Endodermal cell (in vitro differentiated cells): ENCODE measurements around the gene IFNL3. TPM values are rescaled to one million over a fixed set of nuclear protein-coding genes. Genes with fewer than 3 reads are reported as not detected.

Experiments
- DNase-seq: peaks from one replicate; pipeline ENCODE4 v3.0.0-alpha.2; 2017
- H3K27ac ChIP-seq: 2 replicates; pipeline ENCODE4 v1.5.1; 2013; ENCODE audit warnings: mild to moderate bottlenecking, low read depth, low read length, moderate library complexity
- H3K27me3 ChIP-seq: 2 replicates; pipeline ENCODE4 v1.6.1; 2013; ENCODE audit warnings: mild to moderate bottlenecking, low read length, moderate library complexity; ENCODE audit not compliant: insufficient read depth, control insufficient read depth, poor library complexity, severe bottlenecking
- H3K36me3 ChIP-seq: 2 replicates; pipeline ENCODE4 v1.7.0; 2013; ENCODE audit warnings: mild to moderate bottlenecking, low read length, moderate library complexity; ENCODE audit not compliant: control insufficient read depth, insufficient read depth
- H3K4me1 ChIP-seq: one replicate; pipeline ENCODE4 v1.7.0; 2013; ENCODE audit warnings: low read length; ENCODE audit not compliant: control insufficient read depth, insufficient read depth
- H3K4me3 ChIP-seq: 2 replicates; pipeline ENCODE4 v1.5.1; 2013; ENCODE audit warnings: mild to moderate bottlenecking, low read length, moderate library complexity
- H3K9ac ChIP-seq: 2 replicates; pipeline ENCODE4 v1.6.1; 2013; ENCODE audit warnings: mild to moderate bottlenecking, low read length, moderate library complexity; ENCODE audit not compliant: poor library complexity, severe bottlenecking; ENCODE audit errors: extremely low read depth
- H3K9me3 ChIP-seq: 2 replicates; pipeline ENCODE4 v1.6.1; 2013; ENCODE audit warnings: mild to moderate bottlenecking, low read length, moderate library complexity; ENCODE audit not compliant: control insufficient read depth
- H3K27ac Mint-ChIP-seq: 2 replicates; pipeline ENCODE4 v1.8.0; 2020; ENCODE audit warnings: mixed read lengths
- H3K27me3 Mint-ChIP-seq: 2 replicates; pipeline ENCODE4 v1.8.0; 2021; ENCODE audit warnings: mild to moderate bottlenecking, mixed read lengths; ENCODE audit not compliant: insufficient read depth
- H3K36me3 Mint-ChIP-seq: 2 replicates; pipeline ENCODE4 v1.8.0; 2020; ENCODE audit warnings: low read depth, mixed read lengths
- H3K4me1 Mint-ChIP-seq: 2 replicates; pipeline ENCODE4 v1.8.0; 2020; ENCODE audit warnings: mixed read lengths
- H3K4me3 Mint-ChIP-seq: 2 replicates; pipeline ENCODE4 v1.8.0; 2020; ENCODE audit warnings: mild to moderate bottlenecking, moderate library complexity, mixed read lengths
- H3K9me3 Mint-ChIP-seq: 2 replicates; pipeline ENCODE4 v1.8.0; 2020; ENCODE audit warnings: mild to moderate bottlenecking, mixed read lengths
- WGBS, 2 experiments: methylation state at CpG; one replicate each; pipeline versions ENCODE4 v1.1.5 to v1.1.7; 2013; ENCODE audit warnings: missing lambda C conversion rate in 2 of 2, mixed read lengths in 1 of 2; ENCODE audit not compliant: insufficient coverage in 1 of 2, insufficient read length in 1 of 2; 5-methylcytosine and 5-hydroxymethylcytosine counted together
- total RNA-seq, 2 donors: library from RNA; stranded (reverse); fragmentation: NEBNext Ultra II Directional in 1 of 2; extraction: Animal tissue kit (Norgen Biotek cat#: 25700) in 1 of 2; gene quantifications; 2 replicates in 1 of 2; 3 replicates in 1 of 2; pipeline ENCODE4 v1.2.1, GENCODE V29; 2021
- TF ChIP-seq, protein P1 (sequence below): fragments of 200-600 bp; sonication (generic); conservative IDR thresholded peaks from 2 replicates; pipeline ENCODE4 v1.5.0; 2021; ENCODE audit warnings: antibody characterized with exemption, mild to moderate bottlenecking

The IFNL3 gene
- total RNA-seq, 2 donors from 2014 or later = not detected

DNA sequence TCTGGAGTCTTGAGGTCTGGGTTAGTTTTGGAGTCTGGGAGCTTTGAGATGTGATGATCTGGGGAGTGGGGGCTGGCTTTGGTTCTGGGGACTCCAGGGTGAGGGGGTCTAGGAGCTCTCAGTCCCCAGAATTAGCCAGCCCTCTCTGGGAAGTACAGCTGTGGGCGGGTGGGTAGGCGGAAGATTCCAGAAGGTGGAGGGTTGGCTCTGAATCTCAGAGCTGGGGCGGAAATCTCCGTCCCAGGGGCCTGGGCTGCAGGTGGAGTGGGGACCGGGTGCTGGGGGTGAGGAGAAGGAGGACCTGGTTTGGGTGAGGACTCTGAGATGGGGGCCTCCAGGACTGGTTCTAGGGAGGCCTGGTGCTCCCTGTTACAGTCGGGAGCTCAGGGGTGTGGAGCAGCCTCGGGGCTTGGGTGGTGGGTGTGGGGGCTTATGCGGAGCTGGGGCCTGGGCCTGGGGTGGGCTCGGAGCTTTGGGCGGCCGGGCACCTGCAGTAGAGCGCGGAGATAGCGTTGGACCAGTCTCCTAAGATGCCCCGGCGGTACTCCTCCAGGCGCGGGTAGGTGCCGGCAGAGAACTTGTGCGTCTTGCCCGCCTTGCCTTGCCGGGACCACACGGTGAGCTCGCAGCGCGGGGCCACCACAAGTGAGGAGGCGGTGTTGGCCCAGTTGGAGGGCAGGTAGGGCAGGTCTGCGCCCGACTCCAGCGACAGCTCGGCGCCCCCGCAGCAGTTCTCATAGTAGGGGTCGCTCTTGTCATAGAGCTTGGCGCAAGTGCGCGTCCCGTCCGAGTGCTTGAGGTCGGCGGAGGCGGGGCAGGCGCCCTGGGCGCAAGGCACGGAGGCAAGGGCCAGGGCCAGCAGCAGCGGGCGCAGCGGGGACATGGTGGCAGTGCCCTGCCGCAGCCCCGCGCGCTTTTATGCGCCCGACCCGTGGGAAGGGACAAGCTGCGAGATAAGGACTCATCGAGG, 41.1 kb downstream of the IFNL3 start, which contains the start of gene SYCN:
TSS of gene SYCN (minus strand) at position 892 of the 970 bp plus-strand sequence. CDS start at position 883, 9 bp downstream.
- H3K4me3 ChIP-seq = no peak within 1 kb of the TSS
- no peak within 1 kb of the TSS for H3K9ac ChIP-seq
- no peaks in the 10 kb centered on the region for H3K36me3 ChIP-seq
- H3K27me3 ChIP-seq = peaks cover 33% of the 10 kb centered on the region
- no peaks in the 10 kb centered on the region for H3K4me1 ChIP-seq
- no peaks in the 10 kb centered on the region for H3K36me3 Mint-ChIP-seq
- H3K27ac ChIP-seq = no peak within 1 kb of the TSS
- H3K4me1 Mint-ChIP-seq = no peaks in the 10 kb centered on the region
- TF ChIP-seq, protein P1, sequence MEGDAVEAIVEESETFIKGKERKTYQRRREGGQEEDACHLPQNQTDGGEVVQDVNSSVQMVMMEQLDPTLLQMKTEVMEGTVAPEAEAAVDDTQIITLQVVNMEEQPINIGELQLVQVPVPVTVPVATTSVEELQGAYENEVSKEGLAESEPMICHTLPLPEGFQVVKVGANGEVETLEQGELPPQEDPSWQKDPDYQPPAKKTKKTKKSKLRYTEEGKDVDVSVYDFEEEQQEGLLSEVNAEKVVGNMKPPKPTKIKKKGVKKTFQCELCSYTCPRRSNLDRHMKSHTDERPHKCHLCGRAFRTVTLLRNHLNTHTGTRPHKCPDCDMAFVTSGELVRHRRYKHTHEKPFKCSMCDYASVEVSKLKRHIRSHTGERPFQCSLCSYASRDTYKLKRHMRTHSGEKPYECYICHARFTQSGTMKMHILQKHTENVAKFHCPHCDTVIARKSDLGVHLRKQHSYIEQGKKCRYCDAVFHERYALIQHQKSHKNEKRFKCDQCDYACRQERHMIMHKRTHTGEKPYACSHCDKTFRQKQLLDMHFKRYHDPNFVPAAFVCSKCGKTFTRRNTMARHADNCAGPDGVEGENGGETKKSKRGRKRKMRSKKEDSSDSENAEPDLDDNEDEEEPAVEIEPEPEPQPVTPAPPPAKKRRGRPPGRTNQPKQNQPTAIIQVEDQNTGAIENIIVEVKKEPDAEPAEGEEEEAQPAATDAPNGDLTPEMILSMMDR = no peak
- no peaks in the 10 kb centered on the region for H3K9me3 Mint-ChIP-seq
- DNase-seq = peak; percentile 62
- no peak within 1 kb of the TSS for H3K4me3 Mint-ChIP-seq
- H3K27ac Mint-ChIP-seq = no peak within 1 kb of the TSS
- H3K9me3 ChIP-seq = no peaks in the 10 kb centered on the region
- 51 to 66% methylated on average over 25 to 57 of the region's 57 CpGs for WGBS, 2 experiments
- peaks cover 71% of the 10 kb centered on the region for H3K27me3 Mint-ChIP-seq

DNA sequence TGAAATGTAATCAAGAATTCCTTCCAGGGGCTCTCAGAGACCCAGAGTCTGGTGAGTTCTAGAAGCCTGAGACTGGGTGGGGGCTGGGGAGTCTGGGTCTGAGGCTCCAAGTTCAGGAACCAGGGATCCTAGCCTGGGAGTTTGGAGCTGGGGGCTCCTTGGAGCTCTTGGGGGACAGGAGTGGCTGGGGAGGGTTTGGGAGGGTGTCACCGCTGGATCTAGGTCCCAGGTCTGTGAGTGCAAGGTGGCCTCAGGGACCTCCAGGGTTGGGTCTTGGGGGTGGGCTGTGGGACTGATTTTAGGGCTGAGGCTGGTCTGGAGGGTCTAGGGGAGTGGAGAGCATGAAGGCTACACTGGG, 41.8 kb downstream of the IFNL3 start:
- Mint-ChIP-seq H3K27me3 (peaks cover 73% of the 10 kb centered on the region), H3K4me1 (no peaks in the 10 kb centered on the region)
- WGBS, 2 experiments = 95% methylated on average over 1 of the region's 1 CpG; no CpG with 5 or more reads in 1 of the 2 experiments

DNA sequence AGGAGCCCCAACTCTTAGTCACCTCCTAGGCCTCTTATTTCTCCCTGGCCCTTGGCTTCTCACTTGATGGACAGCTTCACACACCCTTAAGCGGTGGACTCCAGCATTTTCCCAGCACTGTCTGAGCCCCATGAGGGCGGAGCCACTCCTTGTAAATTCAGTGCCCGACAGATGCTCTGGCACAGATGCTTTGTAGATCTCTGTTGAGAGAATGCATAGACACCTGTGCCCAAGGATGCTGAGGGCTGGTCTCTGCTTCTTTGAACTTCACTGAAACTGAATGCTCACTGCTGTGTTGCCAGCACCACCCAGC, 44.0 kb downstream of the IFNL3 start:
- Histone ChIP-seq H3K27me3 (peaks cover 62% of the 10 kb centered on the region), H3K36me3 (no peaks in the 10 kb centered on the region), H3K9ac (no peak overlapping the region), H3K4me1 (no peaks in the 10 kb centered on the region), H3K9me3 (no peaks in the 10 kb centered on the region), H3K27ac (no peak overlapping the region), H3K4me3 (no peak overlapping the region)
- Mint-ChIP-seq H3K36me3 (no peaks in the 10 kb centered on the region), H3K4me3 (no peak overlapping the region), H3K9me3 (no peaks in the 10 kb centered on the region), H3K4me1 (peaks cover 2% of the 10 kb centered on the region), H3K27me3 (peaks cover 88% of the 10 kb centered on the region), H3K27ac (peak overlapping the region; percentile 27)
- WGBS, 2 experiments = 77 to 87% methylated on average over 3 of the region's 3 CpGs
- TF ChIP-seq, protein P1 = no peak
- no peak for DNase-seq

More for the DNA sequence above, 41.8 kb downstream of the IFNL3 start:
- peaks cover 40% of the 10 kb centered on the region for H3K27me3 ChIP-seq
- no peak overlapping the region for H3K27ac ChIP-seq
- H3K36me3 ChIP-seq = no peaks in the 10 kb centered on the region
- Mint-ChIP-seq H3K36me3 (no peaks in the 10 kb centered on the region), H3K4me3 (no peak overlapping the region), H3K27ac (no peak overlapping the region), H3K9me3 (no peaks in the 10 kb centered on the region)
- H3K4me3 ChIP-seq = no peak overlapping the region
- TF ChIP-seq, protein P1 = no peak
- H3K9me3 ChIP-seq = no peaks in the 10 kb centered on the region
- H3K4me1 ChIP-seq = no peaks in the 10 kb centered on the region
- DNase-seq = no peak
- no peak overlapping the region for H3K9ac ChIP-seq
